NB4 (cell line): Measurements from ENCODE around the gene INO80E.

ENCODE experiments used
- CTCF ChIP-seq: IDR thresholded peaks from one replicate; pipeline ENCODE4 v1.5.1; 2012; ENCODE audit warnings: low read depth, low read length
- MAX ChIP-seq: IDR thresholded peaks from 2 replicates; pipeline ENCODE4 v1.6.1; 2011; ENCODE audit warnings: low read depth, low read length
- POLR2A ChIP-seq: IDR thresholded peaks from 2 replicates; pipeline ENCODE4 v1.6.1; 2011; ENCODE audit warnings: mild to moderate bottlenecking; ENCODE audit not compliant: insufficient read length; ENCODE audit errors: extremely low read depth

- TF ChIP-seq POLR2A (no peak), CTCF (no peak), MAX (no peak)
These were observed 55.5 kb downstream of the INO80E start for GRCh38 chr16:30051518-30051917.
